K562 (cell line): ENCODE results near the gene PPIL1. TPM values are rescaled to one million over a fixed set of nuclear protein-coding genes. Genes with fewer than 3 reads are reported as not detected.
A peak's percentile ranks its signal among the peaks of the same experiment; 100 is the strongest.

Experiments used
- ATAC-seq: fragments of 200-7000 bp; cut with Tn5 transposase; 3 replicates; pipeline ENCODE4 v1.9.1; 2020; ENCODE audit warnings: moderate library complexity
- BruUV-seq: library from RNA; stranded (reverse); fragments of 400-500 nt; replicated peaks from 2 replicates; lab custom pipeline; 2021; lab: Mats Ljungman, UMichigan
- CTCF ChIA-PET: fragments of 300-600 bp; formaldehyde crosslinking; extraction: SDS; loops from one replicate; lab custom pipeline; 2021; ENCODE audit warnings: low intra/inter-chr PET ratio; lab: Yijun Ruan, JAX
- POLR2A ChIA-PET: fragments of 300-600, 350-650 bp; sonication (Branson Sonifier 250); formaldehyde crosslinking; extraction: SDS; loops from one replicate; lab custom pipeline; 2021; ENCODE audit warnings: antibody characterized with exemption, inconsistent platforms; lab: Yijun Ruan, JAX
- DNase-seq, 4 experiments: peaks; one replicate each; pipeline versions ENCODE4 v3.0.0 to v3.0.0-alpha.2; 2011 to 2018; ENCODE audit warnings: low spot score in 3 of 4, mixed read lengths in 3 of 4; ENCODE audit errors: extremely low read depth in 1 of 4
- FAIRE-seq: peaks from 2 replicates; lab custom pipeline; 2011; peaks lifted over from hg19 to GRCh38; lab: Jason Lieb, UNC
- H2AFZ ChIP-seq: 2 replicates; pipeline ENCODE4 v1.6.0; 2011; ENCODE audit warnings: low read depth, low read length, control low read depth, inconsistent platforms
- H3K27ac ChIP-seq: fragments of 200-600 bp; 3 replicates; pipeline ENCODE4 v1.8.0; 2011; ENCODE audit warnings: low read depth, mild to moderate bottlenecking, control low read depth, inconsistent platforms, low read length, moderate library complexity, mixed read lengths; ENCODE audit errors: extremely low read depth
- H3K27me3 ChIP-seq, 2 experiments: fragments of 300-600 bp in 1 of 2; 2 replicates in 1 of 2; 3 replicates in 1 of 2; pipeline versions ENCODE4 v1.6.0 to v1.8.0; 2011; ENCODE audit warnings: inconsistent platforms in 2 of 2, low read length in 2 of 2, mild to moderate bottlenecking in 1 of 2, mixed read lengths in 1 of 2, moderate library complexity in 1 of 2; ENCODE audit not compliant: control insufficient read depth in 2 of 2, insufficient read depth in 2 of 2
- H3K36me3 ChIP-seq: fragments of 300-600 bp; 3 replicates; pipeline ENCODE4 v1.8.0; 2011; ENCODE audit warnings: mild to moderate bottlenecking, low read length, inconsistent platforms; ENCODE audit not compliant: control insufficient read depth, insufficient read depth
- H3K4me1 ChIP-seq, 2 experiments: fragments of 200-600 bp in 1 of 2; replicated peaks in 1 of 2; 2 replicates in 1 of 2; 3 replicates in 1 of 2; pipeline versions ENCODE4 v1.5.1 to v1.8.0; 2011; ENCODE audit warnings: inconsistent platforms in 2 of 2, low read length in 2 of 2, mild to moderate bottlenecking in 1 of 2, mixed read lengths in 1 of 2, moderate library complexity in 1 of 2; ENCODE audit not compliant: control insufficient read depth in 2 of 2, insufficient read depth in 2 of 2
- H3K4me2 ChIP-seq: 2 replicates; pipeline ENCODE4 v1.6.1; 2011; ENCODE audit warnings: low read length, control low read depth, inconsistent platforms, mixed read lengths; ENCODE audit not compliant: insufficient read depth
- H3K4me3 ChIP-seq: fragments of 200-600 bp; sonication (generic), shearing (Covaris generic); 2 replicates; pipeline ENCODE4 v1.5.1; 2016; ENCODE audit warnings: control low read depth, inconsistent platforms
- H3K79me2 ChIP-seq: fragments of 200-600 bp; 3 replicates; pipeline ENCODE4 v1.8.0; 2011; ENCODE audit warnings: low read length, inconsistent platforms; ENCODE audit not compliant: control insufficient read depth, insufficient read depth
- H3K9ac ChIP-seq, 2 experiments: 2 replicates each; pipeline versions ENCODE4 v1.6.0 to v1.6.1; 2011; ENCODE audit warnings: low read depth in 2 of 2, low read length in 2 of 2, control low read depth in 1 of 2, inconsistent platforms in 1 of 2, mild to moderate bottlenecking in 1 of 2, mixed read lengths in 1 of 2; ENCODE audit not compliant: insufficient read depth in 1 of 2
- H3K9me1 ChIP-seq: one replicate; pipeline ENCODE4 v1.6.0; 2011; ENCODE audit warnings: inconsistent platforms, mild to moderate bottlenecking, low read length, moderate library complexity; ENCODE audit not compliant: control insufficient read depth, insufficient read depth
- H3K9me3 ChIP-seq: replicated peaks from 2 replicates; pipeline ENCODE4 v1.5.1; 2011; ENCODE audit warnings: low read depth, low read length, inconsistent platforms; ENCODE audit not compliant: control insufficient read depth, insufficient read depth
- H4K20me1 ChIP-seq: replicated peaks from 2 replicates; pipeline ENCODE4 v1.6.1; 2011; ENCODE audit warnings: low read length, inconsistent platforms, mixed read lengths; ENCODE audit not compliant: control insufficient read depth, insufficient read depth
- HMBOX1 ChIP-seq: sonication (generic); IDR thresholded peaks from 2 replicates; pipeline ENCODE4 v1.6.1; 2016
- RBM15 ChIP-seq: fragments of 200-400 bp; formaldehyde crosslinking; IDR thresholded peaks from 2 replicates; pipeline ENCODE4 v1.6.1; 2018; ENCODE audit warnings: mild to moderate bottlenecking, low read length, moderate library complexity; ENCODE audit not compliant: insufficient read depth
- ZNF561 ChIP-seq: fragments of 450-650 bp; formaldehyde crosslinking; conservative IDR thresholded peaks from 2 replicates; pipeline ENCODE4 v1.4.0; 2020; ENCODE audit warnings: mild to moderate bottlenecking, moderate library complexity
- ZNF764 ChIP-seq: fragments of 250-450 bp; sonication (Bioruptor Pico); IDR thresholded peaks from 2 replicates; pipeline ENCODE4 v1.4.0; 2020; ENCODE audit warnings: low read depth, mild to moderate bottlenecking, moderate library complexity
- WGBS: fragments of 100-300 bp; shearing (Covaris generic); methylation state at CpG from one replicate; pipeline ENCODE4 v1.1.6; 2016; ENCODE audit warnings: low coverage, mixed read lengths; ENCODE audit not compliant: insufficient coverage; ENCODE audit errors: missing lambda C conversion rate; 5-methylcytosine and 5-hydroxymethylcytosine counted together
- in situ Hi-C: fragments of 300-500 bp; cut with MboI; formaldehyde crosslinking; loops from 4 replicates; pipeline ENCODE4 v1.15.0; 2018; ENCODE audit warnings: inconsistent platforms, mixed read lengths
- intact Hi-C: fragments of 100-400 bp; cut with micrococcal nuclease; formaldehyde crosslinking; loops from 2 replicates; pipeline ENCODE4 v1.14.2; 2022
- polyA plus RNA-seq, 8 experiments: library from polyadenylated mRNA; depleted of rRNA in 4 of 8; stranded (reverse) in 5 of 8; unstranded in 3 of 8; fragments of >200 nt; fragmentation: Nextera tagmentation in 2 of 8; fragmentation: Illumina TruSeq in 1 of 8; extraction: Ambion mirVana in 2 of 8; extraction: Trizol in 1 of 8; gene quantifications; 2 replicates each; pipeline versions ENCODE4 v1.2.1 to v1.2.3, GENCODE V29; 2011 to 2014; ENCODE audit warnings: inconsistent platforms in 1 of 8, missing spikeins in 1 of 8
- total RNA-seq, 7 experiments: library from RNA; depleted of rRNA in 6 of 7; stranded (reverse); fragments of >200 nt in 6 of 7; fragmentation: Illumina TruSeq in 2 of 7; extraction: Trizol in 2 of 7; gene quantifications; 2 replicates each; pipeline versions ENCODE4 v1.2.1 to v1.2.3, GENCODE V29; 2011 to 2021; ENCODE audit warnings: low replicate concordance in 1 of 7

PPIL1 gene
- total and polyA plus RNA-seq, 9 of the 15 experiments (the other 6 are each of a cell fraction or from before 2014, with no cell fraction given), result 65.8 to 205 (median 130) TPM

- TF ChIP-seq HMBOX1, result peak; percentile 33; the same call in 1 of the 2 replicates
Measured at GRCh38 chr6:36874443-36875249, at the start of gene PPIL1 (continued).

- TF ChIP-seq RBM15 (no peak), ZNF561 (CRISPR knock-in tag) (no peak), ZNF764 (CRISPR knock-in tag) (no peak)
- ChIA-PET CTCF (no interaction called here), POLR2A (interaction anchor here (0.7 to 1.4 kb wide), 3 partner anchors 17 to 58 kb away, joined by 3 to 4 read pairs (median 3); no protein-coding TSS in a partner anchor)
- intact Hi-C loops (no loop called here), in situ Hi-C loops (no loop called here)
- Histone ChIP-seq H3K4me2 (no peak overlapping the region), H3K9ac (no peak overlapping the region), H4K20me1 (peaks cover 6% of the 10 kb centered on the region; the same call in 1 of the 2 replicates), H3K36me3 (peaks cover 58% of the 10 kb centered on the region), H2AFZ (no peak overlapping the region), H3K9me3 (no peaks in the 10 kb centered on the region), H3K4me3 (no peak overlapping the region), H3K79me2 (no peaks in the 10 kb centered on the region), H3K4me1 (peaks cover 0 to 5% of the 10 kb centered on the region in 2 experiments; a peak in 2 of 5 replicates), H3K27ac (no peak overlapping the region), H3K27me3 (no peaks in the 10 kb centered on the region), H3K9me1 (no peaks in the 10 kb centered on the region)
- WGBS, result 84% methylated on average over 4 of the region's 4 CpGs
- FAIRE-seq, result no peak
- BruUV-seq, result no TSS peak
- no peak for DNase-seq
- ATAC-seq, result no peak
Measured at GRCh38 chr6:36924131-36924530, 49.5 kb upstream of the PPIL1 start.
